Activated CD8-positive, alpha-beta memory T cell treated with anti-CD3 and anti-CD28 coated beads for 48 hours (primary cell): Measurements from ENCODE around the gene CAB39L.
A peak's percentile ranks its signal among the peaks of the same experiment; 100 is the strongest.

Experiments used
- DNase-seq, 3 experiments: peaks; one replicate each; pipeline ENCODE4 v3.0.0-alpha.2; 2020; ENCODE audit warnings: low read depth in 2 of 3, low spot score in 2 of 3

CAB39L gene

DNA sequence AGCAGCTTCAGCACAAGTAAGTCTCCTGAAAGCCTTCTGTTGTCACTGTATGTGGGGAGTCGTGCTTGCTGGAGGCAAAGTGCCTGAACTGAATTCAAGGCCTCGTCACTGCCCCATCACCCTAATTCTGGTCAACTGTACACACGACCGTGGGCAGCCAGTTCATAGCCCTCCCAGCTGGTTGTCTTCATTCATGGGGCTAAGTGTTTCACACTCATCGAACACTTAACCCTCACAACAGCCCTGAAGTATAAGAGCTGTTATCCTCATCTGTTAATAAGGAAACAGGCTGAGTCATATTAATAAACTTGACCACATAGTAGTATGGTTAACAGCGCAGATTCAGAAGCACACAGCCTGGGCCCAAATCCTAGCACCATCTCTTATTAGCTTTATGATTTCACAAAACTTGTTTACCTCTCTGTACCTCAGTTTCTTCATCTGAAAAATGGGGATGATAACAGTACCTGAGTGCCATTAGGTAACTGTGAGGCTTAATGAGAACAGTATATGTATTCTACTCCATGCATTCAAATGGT, 129.5 kb downstream of the CAB39L start:
- DNase-seq, result no peak

DNA sequence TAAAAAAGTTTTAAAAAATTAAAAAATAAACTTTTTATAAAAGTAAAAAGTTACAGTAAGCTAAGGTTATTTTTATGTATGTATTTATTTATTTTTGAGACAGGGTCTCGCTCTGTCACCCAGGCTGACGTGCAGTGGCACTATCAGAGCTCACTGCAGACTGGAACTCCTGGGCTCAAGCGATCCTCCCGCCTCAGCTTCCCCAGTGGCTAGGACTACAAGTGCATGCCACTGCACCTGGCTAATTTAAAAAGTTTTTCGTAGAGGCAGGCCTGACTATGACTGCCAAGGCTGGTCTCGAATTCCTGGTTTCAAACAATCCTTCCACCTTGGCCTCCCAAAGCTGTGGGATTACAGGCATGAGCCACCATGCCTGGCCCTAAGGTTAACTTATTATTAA, 132.0 kb downstream of the CAB39L start:
- DNase-seq, result no peak

DNA sequence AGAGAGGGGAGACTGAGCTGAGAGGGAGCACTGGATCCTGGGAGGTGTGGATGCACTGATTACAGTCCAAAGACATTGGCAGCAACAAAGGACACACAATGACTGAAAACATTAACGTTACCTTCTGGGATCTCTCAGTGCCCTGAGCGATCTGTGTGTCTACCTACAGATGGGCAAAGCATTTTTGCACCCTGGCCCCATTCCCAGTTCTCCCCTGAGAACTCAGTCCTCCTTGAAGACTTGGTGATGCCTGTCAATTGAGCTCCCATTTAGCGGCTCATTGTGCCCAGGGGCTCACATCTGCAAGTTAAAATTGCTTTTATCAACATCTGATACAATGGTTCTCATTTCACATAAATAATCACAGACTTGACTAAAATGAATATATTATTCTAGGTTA, 133.6 kb downstream of the CAB39L start:
- DNase-seq, result no peak

DNA sequence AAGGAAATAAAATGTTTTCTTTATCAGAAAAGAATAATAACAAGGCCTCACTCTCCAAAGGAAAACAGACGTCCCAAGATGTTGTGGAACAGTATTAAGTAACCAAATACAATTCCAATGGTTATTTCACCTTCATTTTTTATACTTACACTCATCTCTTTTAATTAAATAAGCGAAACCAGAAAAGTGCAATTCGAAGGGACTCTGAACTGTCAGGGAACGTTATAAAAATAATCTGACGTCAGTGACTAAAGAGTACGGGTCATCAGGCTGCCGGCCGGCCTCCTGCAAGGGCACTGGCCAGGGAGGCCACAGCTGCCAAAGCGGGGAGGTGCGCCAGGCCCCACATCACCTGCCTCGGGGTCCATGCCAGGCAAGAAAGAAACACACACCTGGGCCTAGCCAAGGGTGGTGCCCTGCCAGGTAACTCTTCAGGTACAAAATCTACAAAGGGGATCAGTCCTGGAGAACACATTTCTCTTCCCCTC, 134.9 kb downstream of the CAB39L start:
- DNase-seq, result no peak

DNA sequence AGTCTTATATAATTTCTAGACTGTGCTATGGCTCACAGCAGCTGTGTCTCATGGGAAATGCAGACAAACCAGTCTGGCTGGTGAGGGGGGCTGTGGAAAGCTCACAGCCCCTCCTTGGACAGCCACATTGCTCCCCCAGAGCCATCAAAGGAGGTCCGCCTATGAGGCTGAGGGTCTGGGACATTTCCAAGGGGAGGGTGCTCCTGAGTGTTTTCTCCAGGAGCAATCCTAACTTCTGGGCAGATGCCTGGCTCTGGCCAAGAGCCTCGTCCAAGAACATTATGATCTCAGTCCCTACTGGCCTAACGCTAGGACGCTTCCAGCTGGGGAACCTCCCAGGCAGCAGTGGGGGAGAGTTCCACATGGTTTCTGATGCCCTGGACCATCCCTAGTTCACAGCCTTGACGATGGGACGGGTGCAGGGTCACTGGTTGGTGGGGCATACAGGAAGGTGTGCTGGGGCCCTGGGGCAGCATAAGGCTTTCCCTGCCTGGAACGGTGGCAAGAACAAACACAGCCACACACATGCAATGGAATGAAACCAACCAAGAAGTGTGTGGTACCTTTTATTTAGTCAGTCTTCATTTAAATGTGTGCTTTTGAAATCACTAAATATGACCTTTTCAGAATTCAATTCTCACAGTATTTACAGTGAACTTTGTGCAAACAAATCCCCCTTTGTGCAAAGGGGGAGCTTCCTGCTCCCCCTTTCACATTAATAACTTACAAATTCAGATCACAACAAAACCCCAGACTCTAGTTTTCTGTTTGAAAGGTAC, 135.6 kb downstream of the CAB39L start:
- no peak for DNase-seq

DNA sequence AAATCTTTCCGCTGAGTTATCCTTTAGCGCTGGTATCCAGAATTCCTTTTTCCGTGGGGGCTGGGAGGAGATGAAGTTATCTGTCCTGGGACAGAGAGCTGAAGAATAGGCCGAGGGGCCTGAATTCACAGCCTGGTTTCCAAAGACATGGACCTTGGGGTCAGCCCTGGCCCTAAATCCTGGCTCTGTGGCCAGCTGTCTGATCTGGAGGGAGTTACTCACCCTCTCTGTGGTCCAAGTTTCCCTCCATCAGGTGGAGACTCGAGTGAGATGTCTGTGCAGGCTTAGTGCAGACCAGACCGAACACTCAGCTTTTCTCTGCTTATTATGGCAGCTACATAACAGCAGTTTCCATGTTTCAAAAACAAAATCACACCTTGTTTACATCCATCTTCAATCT, 136.5 kb downstream of the CAB39L start:
- DNase-seq, result no peak

DNA sequence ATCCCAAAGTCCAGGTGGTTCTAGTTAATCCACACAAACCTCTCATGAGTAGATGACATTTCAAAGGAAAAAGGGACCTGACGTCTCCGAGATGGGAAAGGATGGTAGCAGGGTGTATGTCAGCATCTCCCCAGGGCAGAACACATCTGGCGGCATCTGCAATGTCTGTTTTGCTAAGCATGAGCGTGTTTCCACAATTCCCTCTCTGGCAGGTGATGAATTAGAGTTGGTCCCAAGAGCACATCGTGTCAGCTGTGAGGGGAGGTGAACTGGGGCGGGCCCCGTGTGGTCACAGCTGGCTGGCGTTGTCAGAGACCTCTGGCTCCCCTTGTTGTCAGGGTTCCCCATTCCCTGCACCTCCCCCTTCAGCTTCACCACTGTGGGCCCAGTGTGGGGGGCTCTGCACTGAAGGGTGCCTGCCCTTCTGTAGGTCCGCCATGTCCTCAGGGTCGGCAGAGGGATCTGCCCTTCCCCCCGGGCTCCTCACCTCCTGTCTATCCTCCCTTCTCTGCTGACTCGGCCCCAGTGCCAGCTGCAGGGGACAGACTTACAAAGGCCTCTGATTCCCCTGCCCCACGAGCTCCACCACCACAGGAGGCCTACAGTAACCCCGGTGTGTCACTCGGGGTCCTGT, 138.0 kb downstream of the CAB39L start:
- DNase-seq, result no peak

DNA sequence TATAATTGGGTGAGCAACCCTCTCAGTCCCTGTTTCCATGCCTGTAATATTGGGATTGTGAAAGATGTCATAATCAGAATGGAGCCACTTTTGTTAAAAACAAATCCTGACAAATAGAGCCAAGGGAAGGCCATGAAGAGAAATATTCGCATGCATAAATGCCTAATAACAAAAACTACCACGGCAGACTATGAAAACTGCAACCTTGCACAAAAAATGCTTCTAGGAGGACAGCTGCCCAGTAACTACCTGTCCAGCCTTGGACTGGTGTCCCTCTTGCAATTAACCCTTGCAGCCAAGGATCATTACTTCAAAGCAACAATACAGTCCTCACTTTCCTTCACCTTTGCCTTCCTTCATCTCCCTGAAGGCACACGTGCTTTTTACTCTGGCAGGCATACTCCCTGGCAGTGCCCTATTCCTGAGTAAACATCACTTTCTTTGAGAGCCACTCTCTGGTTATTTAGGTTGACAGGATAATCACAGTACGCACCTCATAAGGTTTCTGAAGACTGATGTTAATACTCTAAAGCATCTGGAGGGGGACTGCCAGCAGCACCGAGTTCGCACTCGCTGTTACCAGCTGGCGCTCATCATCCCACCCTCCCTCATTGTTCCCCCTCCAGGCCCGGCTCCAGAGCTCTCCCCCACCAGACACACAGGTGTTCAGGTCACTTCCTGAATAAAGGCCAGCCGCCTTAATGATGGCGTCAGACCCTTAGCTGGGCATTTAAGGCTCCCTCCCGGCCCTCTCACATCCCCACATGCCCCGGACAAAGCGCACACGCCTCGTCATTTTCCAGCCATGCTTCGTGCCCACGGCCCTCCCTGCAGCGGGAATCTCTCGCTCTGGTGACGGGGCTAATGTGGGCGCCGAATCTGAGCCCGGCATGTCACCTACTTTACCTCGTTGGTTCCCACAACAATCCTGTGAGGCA, 138.8 kb downstream of the CAB39L start:
- DNase-seq, result no peak

DNA sequence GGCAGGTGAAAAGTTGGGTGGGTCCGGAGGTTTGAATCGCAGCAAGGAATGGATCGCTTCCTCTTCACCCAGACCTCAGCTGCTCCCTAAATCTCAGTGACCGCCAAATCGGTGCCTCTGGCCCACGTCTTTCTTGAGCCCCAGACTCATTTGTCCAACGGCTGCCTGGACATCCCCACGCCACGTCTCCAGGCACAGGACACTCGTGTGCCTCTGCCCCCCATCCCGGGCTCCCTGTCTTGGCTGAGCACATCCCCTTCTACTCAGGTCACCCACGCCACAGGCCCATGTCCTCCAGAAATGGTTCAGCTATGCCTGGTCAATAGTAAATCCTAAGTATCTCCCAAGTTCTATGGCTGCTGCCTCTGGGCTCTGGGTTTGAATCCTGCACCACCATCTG, 139.5 kb downstream of the CAB39L start:
- no peak for DNase-seq

DNA sequence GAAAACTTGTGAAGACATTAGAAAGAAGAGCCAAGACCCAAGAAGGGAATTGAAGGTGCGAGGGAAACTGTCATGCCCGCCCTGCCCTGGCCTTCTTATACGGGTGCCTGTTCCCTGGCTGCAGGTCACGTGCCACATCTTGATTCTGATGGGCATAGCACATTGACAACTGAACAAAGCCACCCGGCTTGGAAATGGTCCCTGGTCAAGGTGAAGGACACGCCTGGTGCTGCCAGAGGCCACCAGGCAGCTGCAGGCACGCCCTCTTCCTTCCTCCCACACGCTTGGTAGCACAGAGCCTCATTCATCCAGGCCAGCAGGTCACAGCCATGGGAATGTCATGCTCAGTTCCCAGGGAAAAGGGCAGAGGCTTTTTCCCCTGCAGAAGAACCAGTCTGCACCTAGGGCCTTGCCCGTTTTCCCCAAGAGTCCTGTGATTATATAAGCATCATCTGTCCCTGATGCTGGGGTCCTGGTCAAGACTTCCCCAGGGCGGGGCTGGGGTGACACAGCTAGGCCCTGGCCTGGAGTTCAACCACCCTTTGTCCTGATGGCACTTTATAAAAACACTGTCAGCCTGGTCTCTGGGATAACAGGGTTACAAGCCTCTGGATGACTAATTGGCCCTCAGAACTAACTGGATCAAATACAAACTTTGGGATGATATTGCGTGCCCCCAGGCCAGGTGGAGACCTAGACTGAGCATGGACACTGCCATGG, 140.2 kb downstream of the CAB39L start:
- no peak for DNase-seq

DNA sequence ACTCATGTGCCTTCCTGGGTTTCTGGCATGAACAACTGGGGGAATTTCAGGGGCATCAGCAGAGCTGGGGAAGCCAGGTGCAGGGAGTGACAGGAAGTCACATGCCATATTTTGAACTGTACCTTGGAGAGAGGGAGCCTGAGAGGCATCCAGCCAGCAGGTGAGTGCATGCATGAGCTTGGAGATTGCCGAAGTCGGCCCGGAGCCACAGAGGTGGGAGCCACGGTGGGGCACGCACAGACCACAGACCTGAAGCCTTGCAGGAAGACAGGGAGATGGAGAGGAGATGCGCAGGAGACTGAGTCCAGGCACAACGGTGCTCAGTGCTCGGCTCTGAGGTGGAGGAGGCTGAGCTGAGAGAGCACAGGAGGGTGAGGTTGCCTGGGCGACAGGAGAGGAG, 141.0 kb downstream of the CAB39L start:
- DNase-seq, result no peak

DNA sequence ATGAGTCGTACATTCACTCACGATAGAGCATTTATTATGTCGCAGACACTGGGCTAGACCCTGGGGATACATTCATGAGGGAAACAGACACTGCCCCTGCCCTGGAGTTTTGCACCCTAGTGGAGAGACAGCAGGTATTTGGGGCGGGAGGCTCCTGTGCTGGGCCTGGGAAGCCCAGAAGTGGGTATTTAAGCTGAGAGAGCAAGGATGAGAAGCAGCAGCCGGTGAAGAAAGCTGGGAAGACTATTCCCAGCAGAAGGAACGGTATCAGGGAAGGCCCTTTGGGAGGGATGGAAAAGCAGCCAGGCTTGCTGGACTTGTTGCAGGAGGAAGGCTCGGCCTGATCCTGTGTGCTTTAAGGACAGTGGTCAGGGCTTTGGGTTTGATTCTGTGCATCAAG, 141.6 kb downstream of the CAB39L start:
- no peak for DNase-seq

DNA sequence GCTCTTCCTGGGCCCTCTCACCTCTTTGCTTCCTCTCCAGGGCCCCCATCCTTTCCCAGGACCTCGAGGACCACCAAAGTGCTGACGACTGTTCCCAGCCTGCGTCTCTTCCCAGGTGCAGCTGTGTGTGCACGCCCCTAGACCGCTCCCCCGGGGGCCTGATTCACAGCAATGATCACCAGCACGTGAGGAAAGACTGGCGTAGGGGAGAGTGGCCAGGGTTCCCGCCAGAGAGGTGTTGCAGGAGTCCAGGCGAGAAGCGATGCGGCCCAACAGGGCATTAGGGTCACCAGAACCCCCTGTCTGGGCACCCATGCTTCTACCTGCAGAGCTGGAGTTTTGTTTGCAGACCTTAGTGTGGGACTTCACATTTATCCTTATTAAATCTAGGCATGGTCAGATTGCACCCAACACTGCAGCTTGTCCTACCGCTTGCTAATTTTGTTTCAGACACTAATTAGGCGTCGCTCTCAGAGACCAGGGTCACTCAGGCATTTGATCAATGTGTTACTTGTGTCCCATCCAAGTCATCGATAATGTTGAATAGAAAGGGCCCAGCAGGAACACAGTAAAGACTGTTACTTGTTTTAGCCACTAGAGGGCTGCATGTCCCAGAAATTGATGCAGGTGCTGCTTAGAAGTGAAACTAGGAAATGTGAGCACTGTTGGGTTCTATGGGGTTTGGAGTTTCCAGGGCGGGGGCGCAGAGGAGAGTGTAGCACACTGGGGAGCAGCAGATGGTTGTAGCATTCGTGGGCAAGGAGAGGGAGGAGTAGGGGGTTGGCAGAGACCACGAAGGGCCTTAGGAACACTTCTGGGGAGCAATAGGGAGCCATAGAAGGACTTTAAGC, 142.9 kb downstream of the CAB39L start:
- peak; percentile 11 to 16 (median 15) for DNase-seq

DNA sequence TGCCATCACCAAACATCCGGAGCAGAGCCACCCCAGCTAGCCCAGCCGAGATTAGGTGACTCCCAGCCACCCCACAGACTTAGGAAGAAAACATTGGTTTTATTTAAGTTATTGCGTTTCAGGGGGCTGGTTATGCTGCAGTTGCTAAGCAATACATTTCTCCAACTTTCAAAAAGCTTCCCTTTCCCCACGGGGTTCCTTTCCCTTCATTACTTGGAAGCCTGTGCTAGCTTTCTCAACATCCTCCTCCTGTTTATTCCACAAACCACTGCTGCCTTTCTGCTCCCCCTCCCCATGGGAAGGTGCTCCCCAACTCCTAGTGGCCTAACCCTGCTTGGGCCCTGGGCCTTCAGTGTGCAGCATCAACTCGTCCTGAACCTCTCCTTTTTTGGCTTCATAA, 143.6 kb downstream of the CAB39L start:
- no peak for DNase-seq

DNA sequence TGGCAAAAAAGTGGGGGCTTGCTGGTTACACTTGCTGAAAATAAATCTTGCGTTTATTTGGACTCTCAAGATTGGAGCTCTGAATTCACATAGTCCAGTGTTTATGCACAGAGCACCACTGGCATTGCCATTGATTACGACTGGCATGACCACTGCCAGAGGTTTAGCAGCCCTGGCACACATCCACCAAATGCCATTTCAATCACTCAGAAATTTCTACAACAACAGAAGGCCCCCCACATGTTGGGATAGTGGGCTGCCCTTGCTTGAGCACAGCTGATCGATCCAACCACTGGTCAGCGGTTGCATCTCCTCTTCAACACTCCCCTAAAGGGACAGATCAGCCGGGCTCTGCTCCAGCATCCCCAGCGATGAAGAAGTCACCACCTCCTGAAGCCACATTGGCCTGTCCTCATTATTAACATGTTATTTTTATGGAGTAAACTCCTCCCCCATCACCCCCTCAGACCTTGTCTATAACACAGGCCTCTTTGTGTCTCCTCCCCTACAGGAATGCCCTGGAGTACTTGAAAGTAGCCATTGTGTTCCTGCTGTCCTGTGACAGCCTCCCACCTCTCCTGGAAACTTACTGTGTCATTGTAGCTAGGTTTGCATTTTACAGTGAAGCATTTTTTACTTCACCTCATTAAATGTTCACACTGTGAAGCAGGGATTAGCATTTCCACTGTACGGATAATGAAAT, 144.8 kb downstream of the CAB39L start:
- no peak for DNase-seq

DNA sequence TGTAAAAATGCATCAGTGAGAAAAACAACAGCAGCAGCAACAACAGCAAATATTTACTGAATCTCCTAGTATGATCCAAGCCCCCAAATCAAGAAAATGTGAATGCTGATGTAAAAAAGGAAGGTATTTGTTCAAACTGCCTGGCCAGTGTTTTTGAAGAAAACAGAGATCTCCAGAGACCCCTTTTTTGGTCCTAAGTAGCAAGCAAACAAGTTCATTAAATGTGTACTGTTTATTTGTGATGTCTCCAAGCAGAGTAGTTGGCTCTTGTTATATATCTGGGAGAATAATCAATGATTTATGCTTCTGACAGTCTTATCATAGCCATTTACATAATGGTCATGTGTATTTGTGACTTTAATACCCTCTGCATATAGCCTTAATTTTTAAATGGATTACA, 145.4 kb downstream of the CAB39L start:
- DNase-seq, result no peak

DNA sequence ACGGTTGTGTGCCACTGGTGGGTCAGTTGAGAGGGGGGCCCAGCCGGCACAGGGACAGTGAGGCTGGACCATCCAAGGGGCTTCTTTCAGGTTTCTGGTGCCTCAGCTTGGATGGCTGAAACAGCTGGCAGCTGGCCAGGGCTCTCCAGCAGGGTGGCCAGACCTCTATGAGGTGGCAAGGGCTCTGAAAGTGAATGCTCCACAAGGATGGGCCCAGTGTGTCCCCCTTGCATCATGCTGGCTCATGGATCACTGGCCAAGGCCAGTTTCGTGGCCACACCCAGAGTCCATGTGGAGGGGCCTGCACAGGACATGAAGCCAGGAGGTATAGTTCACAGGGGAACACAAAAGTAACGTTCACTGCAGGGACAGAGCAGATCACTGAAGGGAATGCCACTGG, 146.5 kb downstream of the CAB39L start:
- no peak for DNase-seq

DNA sequence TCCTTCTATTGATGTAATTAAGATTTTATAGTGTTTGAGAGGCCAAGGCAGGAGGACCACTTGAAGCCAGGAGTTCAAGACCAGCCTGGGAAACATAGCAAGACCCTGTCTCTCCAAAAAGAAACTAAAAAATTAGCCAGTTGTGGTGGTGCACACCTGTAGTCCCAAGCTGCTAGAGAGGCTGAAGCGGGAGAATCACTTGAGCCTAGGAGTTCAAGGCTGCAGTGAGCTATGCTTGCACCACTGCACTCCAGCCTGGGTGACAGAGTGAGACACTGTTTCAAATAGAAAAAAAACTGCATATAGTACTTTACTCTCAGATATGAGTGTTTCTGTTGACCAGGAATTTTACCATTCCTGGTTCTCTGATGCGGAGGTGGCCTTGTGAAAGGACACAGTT, 147.2 kb downstream of the CAB39L start:
- no peak for DNase-seq

DNA sequence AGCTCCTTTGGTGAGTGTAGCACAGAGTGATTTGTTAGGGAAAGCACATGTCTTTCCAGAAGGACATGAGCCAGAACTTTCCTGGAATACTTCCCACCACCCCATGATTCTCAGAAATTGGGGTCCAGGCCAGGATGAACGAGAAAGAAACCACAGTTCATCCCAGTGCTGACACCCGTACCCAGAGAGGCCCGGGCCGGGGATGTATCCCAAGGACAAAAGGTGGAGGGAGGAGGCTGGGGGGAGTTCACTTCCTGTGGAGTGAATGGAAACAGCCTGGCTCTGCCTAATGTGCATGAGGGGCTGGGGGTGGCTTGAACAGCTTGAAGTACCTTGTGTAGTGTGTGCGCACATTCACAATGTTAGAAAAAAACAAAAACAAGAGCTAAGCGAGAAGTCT, 148.6 kb downstream of the CAB39L start:
- no peak for DNase-seq
